ENCODE measurements around the gene COLEC12.

The COLEC12 gene

GRCh38 chr18:424668-425067 is 75.8 kb downstream of the COLEC12 start:
- Mint-ChIP-seq H3K4me3 (no peak overlapping the region), H3K4me1 (no peaks in the 10 kb centered on the region), H3K9me3 (no peaks in the 10 kb centered on the region), H3K27me3 (no peaks in the 10 kb centered on the region), H3K36me3 (no peaks in the 10 kb centered on the region), H3K27ac (no peak overlapping the region)
- CTCF ChIA-PET: interaction anchor here (1.2 kb wide), 1 partner anchor 17 kb away, joined by 3 read pairs; no protein-coding TSS in a partner anchor
- no peak for DNase-seq

GRCh38 chr18:424071-424661 is 76.3 kb downstream of the COLEC12 start:
- H3K36me3 Mint-ChIP-seq: no peaks in the 10 kb centered on the region
- H3K27me3 Mint-ChIP-seq: no peaks in the 10 kb centered on the region
- CTCF ChIA-PET: interaction anchor here (1.2 kb wide), 1 partner anchor 16 kb away, joined by 3 read pairs; no protein-coding TSS in a partner anchor
- no peaks in the 10 kb centered on the region for H3K9me3 Mint-ChIP-seq
- H3K4me1 Mint-ChIP-seq: no peaks in the 10 kb centered on the region
- H3K4me3 Mint-ChIP-seq: no peak overlapping the region
- no peak for DNase-seq
- H3K27ac Mint-ChIP-seq: no peak overlapping the region

GRCh38 chr18:422966-423365 is 77.5 kb downstream of the COLEC12 start:
- DNase-seq: no peak
- Mint-ChIP-seq H3K4me3 (no peak overlapping the region), H3K36me3 (no peaks in the 10 kb centered on the region), H3K27me3 (no peaks in the 10 kb centered on the region), H3K27ac (no peak overlapping the region), H3K4me1 (no peaks in the 10 kb centered on the region), H3K9me3 (no peaks in the 10 kb centered on the region)
- CTCF ChIA-PET: no interaction called here

- Mint-ChIP-seq H3K4me1 (no peaks in the 10 kb centered on the region), H3K36me3 (no peaks in the 10 kb centered on the region), H3K27ac (no peak overlapping the region), H3K4me3 (no peak overlapping the region), H3K27me3 (no peaks in the 10 kb centered on the region), H3K9me3 (no peaks in the 10 kb centered on the region)
- CTCF ChIA-PET: no interaction called here
- DNase-seq: no peak
Measured at GRCh38 chr18:421247-422155, 79.0 kb downstream of the COLEC12 start.

GRCh38 chr18:420661-421246 is 79.7 kb downstream of the COLEC12 start:
- no peak for DNase-seq
- CTCF ChIA-PET: no interaction called here
- no peaks in the 10 kb centered on the region for H3K9me3 Mint-ChIP-seq
- no peak overlapping the region for H3K4me3 Mint-ChIP-seq
- H3K4me1 Mint-ChIP-seq: no peaks in the 10 kb centered on the region
- no peaks in the 10 kb centered on the region for H3K36me3 Mint-ChIP-seq
- H3K27me3 Mint-ChIP-seq: no peaks in the 10 kb centered on the region
- no peak overlapping the region for H3K27ac Mint-ChIP-seq

GRCh38 chr18:419541-420175 is 80.8 kb downstream of the COLEC12 start:
- no peaks in the 10 kb centered on the region for H3K36me3 Mint-ChIP-seq
- H3K4me3 Mint-ChIP-seq: no peak overlapping the region
- H3K27me3 Mint-ChIP-seq: no peaks in the 10 kb centered on the region
- H3K27ac Mint-ChIP-seq: no peak overlapping the region
- DNase-seq: no peak
- no peaks in the 10 kb centered on the region for H3K9me3 Mint-ChIP-seq
- CTCF ChIA-PET: no interaction called here
- no peaks in the 10 kb centered on the region for H3K4me1 Mint-ChIP-seq

GRCh38 chr18:417495-417894 is 83.0 kb downstream of the COLEC12 start:
- Mint-ChIP-seq H3K27ac (no peak overlapping the region), H3K4me1 (no peaks in the 10 kb centered on the region), H3K4me3 (no peak overlapping the region), H3K9me3 (no peaks in the 10 kb centered on the region), H3K36me3 (no peaks in the 10 kb centered on the region), H3K27me3 (no peaks in the 10 kb centered on the region)
- CTCF ChIA-PET: no interaction called here
- DNase-seq: no peak

- CTCF ChIA-PET: no interaction called here
Measured at GRCh38 chr18:416930-417329, 83.6 kb downstream of the COLEC12 start.

GRCh38 chr18:415617-416612 is 84.6 kb downstream of the COLEC12 start:
- no peak for DNase-seq
- Mint-ChIP-seq H3K4me3 (no peak overlapping the region), H3K9me3 (no peaks in the 10 kb centered on the region), H3K4me1 (no peaks in the 10 kb centered on the region), H3K27ac (no peak overlapping the region), H3K36me3 (no peaks in the 10 kb centered on the region), H3K27me3 (no peaks in the 10 kb centered on the region)
- CTCF ChIA-PET: no interaction called here

More at GRCh38 chr18:416930-417329, 83.6 kb downstream of the COLEC12 start:
- Mint-ChIP-seq H3K27me3 (no peaks in the 10 kb centered on the region), H3K27ac (no peak overlapping the region), H3K4me3 (no peak overlapping the region), H3K4me1 (no peaks in the 10 kb centered on the region), H3K36me3 (no peaks in the 10 kb centered on the region), H3K9me3 (no peaks in the 10 kb centered on the region)
- DNase-seq: no peak

GRCh38 chr18:415047-415446 is 85.5 kb downstream of the COLEC12 start:
- CTCF ChIA-PET: no interaction called here
- Mint-ChIP-seq H3K4me3 (no peak overlapping the region), H3K36me3 (no peaks in the 10 kb centered on the region), H3K9me3 (no peaks in the 10 kb centered on the region), H3K4me1 (no peaks in the 10 kb centered on the region), H3K27me3 (no peaks in the 10 kb centered on the region), H3K27ac (no peak overlapping the region)
- no peak for DNase-seq

- CTCF ChIA-PET: no interaction called here
- H3K36me3 Mint-ChIP-seq: no peaks in the 10 kb centered on the region
- no peaks in the 10 kb centered on the region for H3K9me3 Mint-ChIP-seq
- no peak overlapping the region for H3K4me3 Mint-ChIP-seq
- H3K4me1 Mint-ChIP-seq: no peaks in the 10 kb centered on the region
- no peak for DNase-seq
- H3K27ac Mint-ChIP-seq: no peak overlapping the region
- no peaks in the 10 kb centered on the region for H3K27me3 Mint-ChIP-seq
Measured at GRCh38 chr18:413233-413632, 87.3 kb downstream of the COLEC12 start.

- Mint-ChIP-seq H3K36me3 (no peaks in the 10 kb centered on the region), H3K4me3 (no peak overlapping the region), H3K9me3 (peaks cover 5% of the 10 kb centered on the region), H3K27ac (no peak overlapping the region), H3K27me3 (no peaks in the 10 kb centered on the region), H3K4me1 (no peaks in the 10 kb centered on the region)
- CTCF ChIA-PET: no interaction called here
- no peak for DNase-seq
Measured at GRCh38 chr18:410047-410455, 90.5 kb downstream of the COLEC12 start.

- Mint-ChIP-seq H3K36me3 (no peaks in the 10 kb centered on the region), H3K9me3 (peaks cover 8% of the 10 kb centered on the region), H3K27ac (no peak overlapping the region), H3K4me3 (no peak overlapping the region), H3K27me3 (no peaks in the 10 kb centered on the region), H3K4me1 (no peaks in the 10 kb centered on the region)
- CTCF ChIA-PET: interaction anchor here (0.8 kb wide), 1 partner anchor 16 kb away, joined by 3 read pairs; no protein-coding TSS in a partner anchor
- DNase-seq: no peak
Measured at GRCh38 chr18:408367-408766, 92.1 kb downstream of the COLEC12 start.
